ENCODE results near the gene PEX14. TPM values are rescaled to one million over a fixed set of nuclear protein-coding genes. Genes with fewer than 3 reads are reported as not detected.

Gene PEX14
- total RNA-seq, 1 experiment from 2014 or later, result 29.3 TPM

DNA sequence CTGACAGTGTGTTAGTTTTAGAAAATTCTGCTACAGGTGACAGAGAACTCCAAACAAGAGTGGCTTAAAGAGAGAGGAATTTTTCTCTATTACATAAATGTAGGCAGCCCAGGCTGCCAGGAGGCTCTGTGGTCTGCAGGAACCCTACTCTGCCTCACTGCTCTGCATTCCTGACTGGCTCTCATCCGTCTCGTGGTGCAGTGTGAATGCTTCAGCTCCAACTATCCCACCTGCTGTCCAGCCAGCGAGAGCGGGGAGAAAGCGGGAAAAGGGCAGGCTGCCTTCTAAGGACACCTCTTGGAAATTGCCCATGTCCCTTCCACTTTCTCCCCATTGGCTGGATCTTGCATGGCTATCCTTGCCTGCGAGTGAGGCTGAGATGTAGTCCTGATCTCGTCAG lies 131.3 kb downstream of the PEX14 start:
- Histone ChIP-seq H3K27ac (ENCODE audit: low read depth, low read length) (no peak overlapping the region), H3K4me3 (replicated peaks in 1 of 2; ENCODE audit: low read depth in 1 of 2, low read length in 2 of 2) (no peak overlapping the region), H4K20me1 (ENCODE audit: insufficient read depth) (no peaks in the 10 kb centered on the region), H3K36me3 (ENCODE audit: control insufficient read depth in 1 of 2, insufficient read depth in 2 of 2, low read length in 2 of 2) (no peaks in the 10 kb centered on the region), H3K27me3 (ENCODE audit: insufficient read depth, low read length) (no peaks in the 10 kb centered on the region), H3K4me1 (ENCODE audit: control insufficient read depth in 1 of 2, insufficient read depth in 2 of 2, low read length in 2 of 2) (no peaks in the 10 kb centered on the region), H3K9me3 (ENCODE audit: control insufficient read depth in 1 of 2, insufficient read depth in 1 of 2, low read depth in 1 of 2, low read length in 2 of 2) (no peaks in the 10 kb centered on the region), H2AFZ (ENCODE audit: low read depth, low read length, poor library complexity, severe bottlenecking) (no peak overlapping the region), H3K4me2 (ENCODE audit: low read length) (no peak overlapping the region), H3K9me2 (ENCODE audit: insufficient read depth) (no peaks in the 10 kb centered on the region), H3K79me2 (ENCODE audit: insufficient read depth, low read length) (no peaks in the 10 kb centered on the region), H3K9ac (ENCODE audit: low read length) (no peak overlapping the region)
- ATAC-seq, result no peak
- no TSS peak for BruUV-seq (replicated peaks)
- intact Hi-C loops (cut with micrococcal nuclease), result no loop called here
- POLR2A ChIA-PET, result no interaction called here
- CTCF ChIA-PET, result no interaction called here
- TF ChIP-seq CBX3 (IDR thresholded peaks at IDR 0.05; ENCODE audit: low read depth) (no peak), ZFX (IDR thresholded peaks at IDR 0.05) (no peak), JUND (IDR thresholded peaks at IDR 0.05) (no peak), SIN3A (IDR thresholded peaks at IDR 0.05; ENCODE audit: low read depth) (no peak), SRF (IDR thresholded peaks at IDR 0.05; ENCODE audit: low read depth) (no peak), FOSL1 (IDR thresholded peaks at IDR 0.05; ENCODE audit: low read depth) (no peak), TCF7L2 (IDR thresholded peaks at IDR 0.05; ENCODE audit: borderline replicate concordance, extremely low read depth, insufficient read depth, insufficient read length) (no peak), POLR2A (IDR thresholded peaks at IDR 0.05; ENCODE audit: borderline replicate concordance, extremely low read depth, insufficient read depth, insufficient read length) (no peak), YY1 (IDR thresholded peaks at IDR 0.05; ENCODE audit: extremely low read depth, insufficient replicate concordance, low read depth, low read length) (no peak), EGR1 (IDR thresholded peaks at IDR 0.05; ENCODE audit: low read depth) (no peak), POLR2AphosphoS5 (IDR thresholded peaks at IDR 0.05; ENCODE audit: low read depth, low read length) (no peak), SP1 (IDR thresholded peaks at IDR 0.05; ENCODE audit: low read depth) (no peak), RAD21 (IDR thresholded peaks at IDR 0.05; ENCODE audit: low read depth) (no peak), ELF1 (IDR thresholded peaks at IDR 0.05; ENCODE audit: borderline replicate concordance, low read depth) (no peak), EZH2 (IDR thresholded peaks at IDR 0.05) (no peak)
- TF ChIP-seq, protein P1, sequence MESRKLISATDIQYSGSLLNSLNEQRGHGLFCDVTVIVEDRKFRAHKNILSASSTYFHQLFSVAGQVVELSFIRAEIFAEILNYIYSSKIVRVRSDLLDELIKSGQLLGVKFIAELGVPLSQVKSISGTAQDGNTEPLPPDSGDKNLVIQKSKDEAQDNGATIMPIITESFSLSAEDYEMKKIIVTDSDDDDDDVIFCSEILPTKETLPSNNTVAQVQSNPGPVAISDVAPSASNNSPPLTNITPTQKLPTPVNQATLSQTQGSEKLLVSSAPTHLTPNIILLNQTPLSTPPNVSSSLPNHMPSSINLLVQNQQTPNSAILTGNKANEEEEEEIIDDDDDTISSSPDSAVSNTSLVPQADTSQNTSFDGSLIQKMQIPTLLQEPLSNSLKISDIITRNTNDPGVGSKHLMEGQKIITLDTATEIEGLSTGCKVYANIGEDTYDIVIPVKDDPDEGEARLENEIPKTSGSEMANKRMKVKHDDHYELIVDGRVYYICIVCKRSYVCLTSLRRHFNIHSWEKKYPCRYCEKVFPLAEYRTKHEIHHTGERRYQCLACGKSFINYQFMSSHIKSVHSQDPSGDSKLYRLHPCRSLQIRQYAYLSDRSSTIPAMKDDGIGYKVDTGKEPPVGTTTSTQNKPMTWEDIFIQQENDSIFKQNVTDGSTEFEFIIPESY (IDR thresholded peaks at IDR 0.05; ENCODE audit: extremely low read depth, insufficient replicate concordance, low read length), result no peak
- TF ChIP-seq, protein P2, sequence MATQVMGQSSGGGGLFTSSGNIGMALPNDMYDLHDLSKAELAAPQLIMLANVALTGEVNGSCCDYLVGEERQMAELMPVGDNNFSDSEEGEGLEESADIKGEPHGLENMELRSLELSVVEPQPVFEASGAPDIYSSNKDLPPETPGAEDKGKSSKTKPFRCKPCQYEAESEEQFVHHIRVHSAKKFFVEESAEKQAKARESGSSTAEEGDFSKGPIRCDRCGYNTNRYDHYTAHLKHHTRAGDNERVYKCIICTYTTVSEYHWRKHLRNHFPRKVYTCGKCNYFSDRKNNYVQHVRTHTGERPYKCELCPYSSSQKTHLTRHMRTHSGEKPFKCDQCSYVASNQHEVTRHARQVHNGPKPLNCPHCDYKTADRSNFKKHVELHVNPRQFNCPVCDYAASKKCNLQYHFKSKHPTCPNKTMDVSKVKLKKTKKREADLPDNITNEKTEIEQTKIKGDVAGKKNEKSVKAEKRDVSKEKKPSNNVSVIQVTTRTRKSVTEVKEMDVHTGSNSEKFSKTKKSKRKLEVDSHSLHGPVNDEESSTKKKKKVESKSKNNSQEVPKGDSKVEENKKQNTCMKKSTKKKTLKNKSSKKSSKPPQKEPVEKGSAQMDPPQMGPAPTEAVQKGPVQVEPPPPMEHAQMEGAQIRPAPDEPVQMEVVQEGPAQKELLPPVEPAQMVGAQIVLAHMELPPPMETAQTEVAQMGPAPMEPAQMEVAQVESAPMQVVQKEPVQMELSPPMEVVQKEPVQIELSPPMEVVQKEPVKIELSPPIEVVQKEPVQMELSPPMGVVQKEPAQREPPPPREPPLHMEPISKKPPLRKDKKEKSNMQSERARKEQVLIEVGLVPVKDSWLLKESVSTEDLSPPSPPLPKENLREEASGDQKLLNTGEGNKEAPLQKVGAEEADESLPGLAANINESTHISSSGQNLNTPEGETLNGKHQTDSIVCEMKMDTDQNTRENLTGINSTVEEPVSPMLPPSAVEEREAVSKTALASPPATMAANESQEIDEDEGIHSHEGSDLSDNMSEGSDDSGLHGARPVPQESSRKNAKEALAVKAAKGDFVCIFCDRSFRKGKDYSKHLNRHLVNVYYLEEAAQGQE (IDR thresholded peaks at IDR 0.05; ENCODE audit: low read depth), result no peak
- RAD21 ChIA-PET (ENCODE audit: low non-redundant PET in 1 of 2, low total read pairs in 2 of 2, uncharacterized antibody in 2 of 2, unreplicated experiment in 2 of 2), result no interaction called here
- DNase-seq (ENCODE audit: low read depth, low spot score), result no peak
